ENCODE measurements around the gene ADA.
"Not testable (repeated sequence)": the region's sequence is repeated elsewhere in the genome, so short reads cannot be mapped to it uniquely, and the experiment has no call there.

The ADA gene

GRCh38 chr20:44598423-44599305 is 52.8 kb downstream of the ADA start:
- no peak for DNase-seq

DNA sequence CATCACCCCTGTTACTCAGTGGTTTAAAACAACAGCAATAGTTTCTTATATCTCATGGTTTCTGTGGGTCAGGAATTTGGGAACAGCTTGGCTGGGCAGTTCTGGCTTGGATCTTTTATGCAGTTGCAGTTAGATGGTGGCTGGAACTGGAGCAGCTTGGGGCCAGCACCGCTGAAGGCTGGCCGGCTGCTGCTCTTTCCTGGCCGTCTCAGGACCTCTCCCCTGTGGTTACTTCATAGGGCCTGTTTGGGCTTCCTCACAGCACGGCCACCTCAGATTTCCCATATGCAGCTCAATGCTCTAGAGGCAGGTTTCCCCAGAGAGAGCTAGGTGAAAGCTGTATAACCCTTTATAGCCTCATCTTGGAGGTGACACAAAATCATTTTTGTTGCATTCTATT is 53.6 kb downstream of the ADA start:
- DNase-seq, result no peak

- DNase-seq, result peak in 1 of 14 donors; percentile 41
These were observed 54.0 kb downstream of the ADA start for GRCh38 chr20:44597516-44597915.

DNA sequence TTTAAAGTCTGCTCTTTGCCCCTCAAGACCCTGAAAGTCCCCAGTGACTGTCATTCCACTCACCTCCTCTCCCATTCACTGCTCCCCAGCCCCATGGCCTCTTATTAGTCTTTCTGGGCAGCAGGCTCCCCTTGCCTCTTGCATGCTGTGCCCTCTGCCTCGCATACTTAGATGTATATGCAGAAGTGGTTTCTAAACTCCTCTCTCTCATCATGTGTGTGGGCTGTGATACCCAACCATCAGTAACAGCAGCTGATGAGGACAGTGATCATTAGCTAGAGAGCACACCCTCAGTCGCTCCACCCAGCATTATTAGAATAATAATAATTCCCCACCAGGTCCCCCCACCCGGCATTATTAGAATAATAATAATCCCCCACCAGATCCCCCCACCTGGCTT is 54.6 kb downstream of the ADA start:
- DNase-seq, result no peak

- no peak for DNase-seq
These were observed 55.5 kb downstream of the ADA start for GRCh38 chr20:44596010-44596409.

GRCh38 chr20:44594730-44595129 is 56.8 kb downstream of the ADA start:
- peak in 1 of 14 donors; percentile 12 for DNase-seq

GRCh38 chr20:44593751-44594150 is 57.7 kb downstream of the ADA start:
- DNase-seq, result no peak

- DNase-seq, result no peak
These were observed 59.1 kb downstream of the ADA start for GRCh38 chr20:44592366-44592765.

GRCh38 chr20:44590980-44591778 is 60.3 kb downstream of the ADA start:
- no peak for DNase-seq

DNA sequence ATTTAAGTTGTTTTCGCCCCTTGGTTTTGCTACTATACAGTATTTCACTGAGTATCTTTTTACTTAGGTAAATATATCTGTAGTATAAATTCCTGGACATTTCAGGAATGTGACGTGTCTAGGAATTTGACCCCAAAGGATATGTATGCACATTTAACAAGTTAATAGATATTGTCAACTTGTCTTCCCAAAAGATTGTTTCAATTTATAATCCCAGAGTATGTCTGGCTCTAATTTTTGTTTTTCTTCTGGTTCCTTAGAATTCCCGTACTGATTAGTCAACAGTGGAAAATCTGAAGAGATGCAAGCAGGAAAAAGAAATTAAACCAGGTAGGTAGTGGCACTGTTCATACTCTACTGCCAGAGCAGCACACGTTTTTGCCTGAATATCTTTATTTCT is 62.0 kb downstream of the ADA start:
- no peak for DNase-seq

GRCh38 chr20:44588321-44588720 is 63.2 kb downstream of the ADA start:
- DNase-seq, result not testable (repeated sequence)

- DNase-seq, result no peak
These were observed 64.2 kb downstream of the ADA start for GRCh38 chr20:44587035-44587980.

- peak in 1 of 14 donors; percentile 25 for DNase-seq
These were observed 65.1 kb downstream of the ADA start for GRCh38 chr20:44586289-44586911.

GRCh38 chr20:44585057-44585963 is 66.2 kb downstream of the ADA start:
- DNase-seq, result no peak

- DNase-seq, result no peak
These were observed 67.3 kb downstream of the ADA start for GRCh38 chr20:44584162-44584561.

DNA sequence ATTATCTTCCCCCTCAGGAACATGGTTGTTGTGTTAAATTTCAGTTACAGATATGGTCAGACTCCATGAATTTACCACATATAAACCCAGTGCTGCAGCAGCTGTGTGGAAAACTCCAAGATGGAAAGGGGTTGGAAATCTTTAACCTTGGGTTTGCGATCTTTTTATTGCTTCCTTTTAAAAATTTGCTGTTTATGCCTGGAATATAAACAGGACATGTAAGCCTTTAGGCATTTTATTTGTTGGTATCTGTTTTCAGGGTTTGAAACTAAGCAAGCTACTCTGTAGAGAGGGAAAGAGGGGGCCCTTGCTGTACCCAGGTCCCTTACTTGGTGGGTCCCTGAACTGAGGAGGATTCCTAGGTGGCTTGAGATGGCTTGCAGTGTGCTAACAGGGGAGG is 68.3 kb downstream of the ADA start:
- DNase-seq, result no peak

DNA sequence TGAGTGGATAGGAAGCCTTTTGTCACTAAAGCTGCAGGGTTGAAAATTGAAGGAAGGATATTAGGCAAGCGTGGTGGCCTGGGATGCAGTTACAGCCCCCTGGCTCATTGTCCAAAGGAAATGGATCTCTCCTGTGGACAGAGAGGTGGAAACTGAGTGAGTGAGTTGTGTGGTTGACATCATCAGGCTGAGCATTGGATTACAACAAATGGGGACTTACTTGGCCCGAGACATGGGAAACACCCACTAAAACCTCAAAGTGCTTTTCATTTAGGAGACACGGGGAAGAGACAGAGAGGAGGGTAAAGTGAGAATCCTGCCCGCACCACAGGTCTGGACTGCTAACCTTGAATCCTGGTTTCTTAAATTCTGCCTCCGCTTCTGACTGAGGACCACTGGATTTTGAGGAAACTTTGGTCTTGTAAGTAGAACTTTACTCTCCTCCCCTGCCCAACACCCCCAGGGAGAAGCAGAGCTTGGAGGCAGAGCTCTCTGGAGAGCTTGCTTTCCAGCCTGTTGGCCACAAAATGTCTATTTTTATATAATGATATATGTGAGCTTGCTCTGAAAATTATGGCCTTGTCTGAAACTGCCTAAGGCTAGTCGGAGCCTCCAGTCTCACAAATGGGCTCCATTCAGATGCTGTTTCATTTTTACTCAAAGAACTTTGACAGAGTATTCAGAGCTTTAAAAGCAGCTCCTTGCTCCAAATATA is 69.0 kb downstream of the ADA start, which contains the start of gene PKIG:
PKIG (plus strand) TSS at position 269 of the 715 bp plus-strand sequence. CDS start 31,978 bp downstream, outside the sequence.
- DNase-seq, result no peak

DNA sequence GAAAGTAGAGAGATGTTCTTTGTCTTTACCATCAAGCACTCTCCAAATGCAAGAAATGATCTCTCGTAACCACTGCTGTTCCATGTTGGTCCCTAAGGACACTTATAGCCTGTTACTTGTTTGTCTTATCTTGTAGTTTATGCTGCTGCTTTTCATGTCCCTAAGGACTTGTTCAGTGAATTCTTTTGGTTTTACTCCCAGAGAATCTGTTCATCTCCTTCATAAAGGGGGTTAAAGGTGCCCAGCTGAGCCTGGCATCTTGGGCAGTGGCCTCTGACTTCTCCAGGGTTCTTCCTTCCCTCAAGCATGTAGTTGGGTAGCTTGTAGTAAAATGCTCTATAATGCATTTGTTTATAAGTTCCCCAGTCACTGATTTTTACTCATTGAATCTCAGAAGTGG is 70.0 kb downstream of the ADA start:
- no peak for DNase-seq

DNA sequence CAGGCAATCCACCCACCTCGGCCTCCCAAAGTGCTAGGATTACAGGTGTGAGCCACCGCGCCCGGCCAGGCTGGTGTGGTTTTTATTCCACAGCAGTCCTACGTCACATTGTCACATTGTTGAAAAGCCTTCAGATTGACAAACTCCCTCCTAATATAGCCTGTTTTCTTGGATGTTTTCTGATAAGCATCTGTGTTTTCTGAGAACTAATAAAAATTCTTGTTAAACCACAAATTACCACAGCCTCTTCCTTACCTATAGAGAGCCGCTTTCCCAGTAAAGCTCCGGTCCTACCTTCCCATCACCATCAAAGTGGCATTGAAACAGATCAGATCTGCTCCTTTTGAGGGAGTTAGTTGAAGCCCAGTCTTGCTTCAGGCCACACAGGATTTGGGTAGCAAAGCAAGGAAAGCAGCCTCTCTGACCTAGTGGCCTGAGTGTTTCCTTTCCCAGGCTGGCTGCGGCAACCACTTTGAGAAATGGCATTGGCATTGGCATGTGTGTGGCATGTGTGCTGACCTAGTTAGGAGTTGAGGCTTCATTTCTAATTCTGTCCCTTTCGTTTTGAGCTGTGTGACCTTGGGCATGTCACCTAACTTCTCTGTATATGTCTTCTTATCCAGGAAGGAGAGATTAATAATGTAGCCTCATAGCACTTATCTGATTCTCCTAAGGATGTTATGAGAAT is 70.8 kb downstream of the ADA start:
- DNase-seq, result no peak
